WTC11 (cell line): ENCODE measurements around the gene OVCA2. TPM values are rescaled to one million over a fixed set of nuclear protein-coding genes. Genes with fewer than 3 reads are reported as not detected.

Experiments used
- ATAC-seq: fragments of 200-7000 bp; cut with Tn5 transposase; 2 replicates; pipeline ENCODE4 v1.10.0; 2021; ENCODE audit warnings: mild to moderate bottlenecking, moderate library complexity
- CTCF ChIA-PET: fragments of 300-600 bp; sonication (Branson Sonifier 250); formaldehyde crosslinking; loops from one replicate; lab custom pipeline; 2021; ENCODE audit warnings: antibody characterized with exemption; lab: Charles Lee
- POLR2A ChIA-PET: fragments of 350-600 bp; sonication (Branson Sonifier 250); formaldehyde crosslinking; loops from one replicate; lab custom pipeline; 2021; ENCODE audit warnings: antibody characterized with exemption; lab: Charles Lee
- DNase-seq: peaks from one replicate; pipeline ENCODE4 v3.0.0; 2021; ENCODE audit warnings: low spot score
- H3K27ac Mint-ChIP-seq: 2 replicates; pipeline ENCODE4 v1.8.0; 2021; ENCODE audit warnings: mixed read lengths
- H3K27me3 Mint-ChIP-seq: 2 replicates; pipeline ENCODE4 v1.8.0; 2021; ENCODE audit warnings: low read depth, mild to moderate bottlenecking, moderate library complexity, mixed read lengths
- H3K36me3 Mint-ChIP-seq: 2 replicates; pipeline ENCODE4 v1.8.0; 2021; ENCODE audit warnings: mixed read lengths
- H3K4me1 Mint-ChIP-seq: 2 replicates; pipeline ENCODE4 v1.8.0; 2022; ENCODE audit warnings: mixed read lengths
- H3K4me3 Mint-ChIP-seq: 2 replicates; pipeline ENCODE4 v1.8.0; 2021; ENCODE audit warnings: mild to moderate bottlenecking, moderate library complexity, mixed read lengths
- H3K9me3 Mint-ChIP-seq: 2 replicates; pipeline ENCODE4 v1.8.0; 2021; ENCODE audit warnings: mixed read lengths
- ATF1 ChIP-seq: sonication (generic); formaldehyde crosslinking; IDR thresholded peaks from 2 replicates; pipeline ENCODE4 v1.8.1; 2023; ENCODE audit warnings: mild to moderate bottlenecking, moderate library complexity, missing genetic modification reagents
- IRF2 ChIP-seq: sonication (generic); formaldehyde crosslinking; IDR thresholded peaks from 2 replicates; pipeline ENCODE4 v1.8.0; 2022; ENCODE audit warnings: low read depth, missing genetic modification reagents, borderline replicate concordance
- JUN ChIP-seq: sonication (generic); formaldehyde crosslinking; IDR thresholded peaks from 2 replicates; pipeline ENCODE4 v1.8.0; 2023; ENCODE audit warnings: mild to moderate bottlenecking, missing genetic modification reagents
- NFYB ChIP-seq: sonication (generic); formaldehyde crosslinking; conservative IDR thresholded peaks from 2 replicates; pipeline ENCODE4 v1.8.0; 2022; ENCODE audit warnings: low read depth, missing genetic modification reagents
- NR1H2 ChIP-seq: sonication (generic); formaldehyde crosslinking; IDR thresholded peaks from 2 replicates; pipeline ENCODE4 v1.9.0; 2021; ENCODE audit warnings: mild to moderate bottlenecking, moderate library complexity, missing genetic modification reagents
- NR2C2 ChIP-seq: sonication (generic); formaldehyde crosslinking; IDR thresholded peaks from 2 replicates; pipeline ENCODE4 v1.8.0; 2022; ENCODE audit warnings: mild to moderate bottlenecking, missing genetic modification reagents
- SOX15 ChIP-seq: fragments of 250-450 bp; sonication (Bioruptor Pico); IDR thresholded peaks from 2 replicates; pipeline ENCODE4 v1.9.0; 2021; ENCODE audit warnings: mild to moderate bottlenecking
- TEAD4 ChIP-seq: sonication (generic); formaldehyde crosslinking; IDR thresholded peaks from 2 replicates; pipeline ENCODE4 v1.8.0; 2022; ENCODE audit warnings: mild to moderate bottlenecking, missing genetic modification reagents
- ZNF219 ChIP-seq: sonication (generic); formaldehyde crosslinking; IDR thresholded peaks from 2 replicates; pipeline ENCODE4 v1.8.0; 2023; ENCODE audit warnings: missing genetic modification reagents, mild to moderate bottlenecking, borderline replicate concordance
- ZNF263 ChIP-seq: sonication (generic); formaldehyde crosslinking; IDR thresholded peaks from 2 replicates; pipeline ENCODE4 v1.8.1; 2022; ENCODE audit warnings: low read depth, mild to moderate bottlenecking, moderate library complexity, missing genetic modification reagents
- ZNF396 ChIP-seq: fragments of 250-450 bp; sonication (Bioruptor Pico); IDR thresholded peaks from 2 replicates; pipeline ENCODE4 v1.8.0; 2021; ENCODE audit warnings: mild to moderate bottlenecking, moderate library complexity, borderline replicate concordance
- total RNA-seq: library from RNA; stranded (reverse); gene quantifications from 3 replicates; pipeline ENCODE4 v1.2.3, GENCODE V29; 2021
- TF ChIP-seq, protein P1 (sequence below): sonication (generic); formaldehyde crosslinking; IDR thresholded peaks from 2 replicates; pipeline ENCODE4 v1.8.1; 2022; ENCODE audit warnings: low read depth, missing genetic modification reagents, borderline replicate concordance
- TF ChIP-seq, protein P2 (sequence below): sonication (generic); formaldehyde crosslinking; IDR thresholded peaks from 2 replicates; pipeline ENCODE4 v1.8.1; 2022; ENCODE audit warnings: low read depth, mild to moderate bottlenecking, moderate library complexity, missing genetic modification reagents, borderline replicate concordance
- TF ChIP-seq, protein P3 (sequence below): fragments of 250-450 bp; sonication (Bioruptor Pico); IDR thresholded peaks from 2 replicates; pipeline ENCODE4 v2.1.2; 2022; ENCODE audit warnings: mild to moderate bottlenecking, moderate library complexity
- TF ChIP-seq, protein P4 (sequence below): sonication (generic); formaldehyde crosslinking; IDR thresholded peaks from 2 replicates; pipeline ENCODE4 v1.8.1; 2023; ENCODE audit warnings: mild to moderate bottlenecking, missing genetic modification reagents
- TF ChIP-seq, protein P5 (sequence below): sonication (generic); formaldehyde crosslinking; IDR thresholded peaks from 2 replicates; pipeline ENCODE4 v1.8.0; 2023; ENCODE audit warnings: mild to moderate bottlenecking, missing genetic modification reagents
- TF ChIP-seq, protein P6 (sequence below): sonication (generic); formaldehyde crosslinking; IDR thresholded peaks from 2 replicates; pipeline ENCODE4 v1.8.1; 2023; ENCODE audit warnings: mild to moderate bottlenecking, missing genetic modification reagents
- TF ChIP-seq, protein P7 (sequence below): fragments of 250-450 bp; sonication (Bioruptor Pico); IDR thresholded peaks from 2 replicates; pipeline ENCODE4 v1.9.0; 2021; ENCODE audit warnings: moderate library complexity, mild to moderate bottlenecking, inconsistent platforms, borderline replicate concordance
- TF ChIP-seq, protein P8 (sequence below): sonication (generic); formaldehyde crosslinking; IDR thresholded peaks from 2 replicates; pipeline ENCODE4 v1.8.1; 2022; ENCODE audit warnings: mild to moderate bottlenecking, moderate library complexity, missing genetic modification reagents

Gene OVCA2
- total RNA-seq, 1 experiment from 2014 or later: 23.5 TPM

DNA sequence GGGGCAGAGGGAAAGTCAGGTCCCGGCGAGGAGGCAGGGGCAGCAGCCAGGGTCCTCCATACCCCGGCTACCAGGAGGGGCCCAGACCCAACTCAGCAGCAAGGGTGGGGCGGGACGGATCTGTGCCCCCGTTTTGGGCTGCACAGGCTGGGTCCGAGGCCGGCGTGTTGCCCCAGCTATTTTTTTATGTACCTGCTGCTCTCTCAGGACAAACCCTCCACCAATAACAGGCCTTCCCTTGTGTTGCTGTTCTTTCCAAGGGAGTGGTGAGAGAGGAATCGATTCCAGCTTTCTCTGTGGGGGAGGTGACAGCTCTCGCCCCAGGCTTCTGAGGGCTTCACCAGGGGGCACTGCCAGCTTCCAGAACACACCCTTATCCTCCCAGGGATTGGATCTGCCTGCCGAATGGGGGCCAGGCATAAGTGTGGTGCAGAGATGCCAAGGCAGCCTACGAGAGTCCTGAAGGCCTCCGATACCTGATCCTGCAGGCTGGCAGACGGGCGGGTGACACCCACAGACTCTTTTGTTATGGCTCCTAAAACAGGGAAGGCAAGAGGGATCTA lies 39.0 kb upstream of the OVCA2 start:
- CTCF ChIA-PET: no interaction called here
- POLR2A ChIA-PET: no interaction called here
- H3K27ac Mint-ChIP-seq: no peak overlapping the region
- H3K27me3 Mint-ChIP-seq: peaks cover 15% of the 10 kb centered on the region
- no peak overlapping the region for H3K4me3 Mint-ChIP-seq
- peaks cover 11% of the 10 kb centered on the region for H3K4me1 Mint-ChIP-seq
- H3K9me3 Mint-ChIP-seq: no peaks in the 10 kb centered on the region
- H3K36me3 Mint-ChIP-seq: no peaks in the 10 kb centered on the region
- DNase-seq: no peak
- TF ChIP-seq NR1H2 (CRISPR knock-in tag): no peak
- no peak for TF ChIP-seq ZNF219 (CRISPR knock-in tag)
- no peak for TF ChIP-seq NR2C2 (CRISPR knock-in tag)
- no peak for TF ChIP-seq ATF1 (CRISPR knock-in tag)
- TF ChIP-seq IRF2 (CRISPR knock-in tag): no peak
- no peak for TF ChIP-seq ZNF263 (CRISPR knock-in tag)
- TF ChIP-seq, protein P1, sequence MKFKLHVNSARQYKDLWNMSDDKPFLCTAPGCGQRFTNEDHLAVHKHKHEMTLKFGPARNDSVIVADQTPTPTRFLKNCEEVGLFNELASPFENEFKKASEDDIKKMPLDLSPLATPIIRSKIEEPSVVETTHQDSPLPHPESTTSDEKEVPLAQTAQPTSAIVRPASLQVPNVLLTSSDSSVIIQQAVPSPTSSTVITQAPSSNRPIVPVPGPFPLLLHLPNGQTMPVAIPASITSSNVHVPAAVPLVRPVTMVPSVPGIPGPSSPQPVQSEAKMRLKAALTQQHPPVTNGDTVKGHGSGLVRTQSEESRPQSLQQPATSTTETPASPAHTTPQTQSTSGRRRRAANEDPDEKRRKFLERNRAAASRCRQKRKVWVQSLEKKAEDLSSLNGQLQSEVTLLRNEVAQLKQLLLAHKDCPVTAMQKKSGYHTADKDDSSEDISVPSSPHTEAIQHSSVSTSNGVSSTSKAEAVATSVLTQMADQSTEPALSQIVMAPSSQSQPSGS (CRISPR knock-in tag): no peak
- TF ChIP-seq JUN: no peak
- TF ChIP-seq TEAD4 (CRISPR knock-in tag): no peak
- TF ChIP-seq, protein P2, sequence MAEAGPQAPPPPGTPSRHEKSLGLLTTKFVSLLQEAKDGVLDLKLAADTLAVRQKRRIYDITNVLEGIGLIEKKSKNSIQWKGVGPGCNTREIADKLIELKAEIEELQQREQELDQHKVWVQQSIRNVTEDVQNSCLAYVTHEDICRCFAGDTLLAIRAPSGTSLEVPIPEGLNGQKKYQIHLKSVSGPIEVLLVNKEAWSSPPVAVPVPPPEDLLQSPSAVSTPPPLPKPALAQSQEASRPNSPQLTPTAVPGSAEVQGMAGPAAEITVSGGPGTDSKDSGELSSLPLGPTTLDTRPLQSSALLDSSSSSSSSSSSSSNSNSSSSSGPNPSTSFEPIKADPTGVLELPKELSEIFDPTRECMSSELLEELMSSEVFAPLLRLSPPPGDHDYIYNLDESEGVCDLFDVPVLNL: no peak
- ATAC-seq: no peak

DNA sequence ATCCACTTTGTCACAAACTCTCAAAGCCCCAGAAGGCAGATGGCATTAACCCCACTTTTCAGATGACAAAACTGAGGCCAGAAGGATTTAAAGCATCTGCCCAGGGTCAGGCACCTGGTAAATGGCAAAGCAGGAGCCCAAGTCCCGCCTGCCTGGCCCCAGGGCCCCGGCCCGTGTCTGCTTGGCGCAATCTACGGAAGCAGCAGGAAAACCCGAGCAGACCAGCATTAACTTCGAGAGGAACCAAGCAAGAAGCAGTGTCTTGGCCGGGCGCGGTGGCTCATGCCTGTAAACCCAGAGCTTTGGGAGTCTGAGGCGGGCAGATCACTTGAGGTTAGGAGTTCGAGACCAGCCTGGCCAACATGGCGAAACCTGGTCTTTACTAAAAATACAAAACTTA lies 38.3 kb upstream of the OVCA2 start:
- DNase-seq (no peak), ATAC-seq (no peak)
- Mint-ChIP-seq H3K4me1 (peaks cover 11% of the 10 kb centered on the region), H3K36me3 (no peaks in the 10 kb centered on the region), H3K27ac (no peak overlapping the region), H3K27me3 (peaks cover 15% of the 10 kb centered on the region), H3K4me3 (no peak overlapping the region), H3K9me3 (no peaks in the 10 kb centered on the region)
- POLR2A ChIA-PET: no interaction called here
- TF ChIP-seq, protein P3, sequence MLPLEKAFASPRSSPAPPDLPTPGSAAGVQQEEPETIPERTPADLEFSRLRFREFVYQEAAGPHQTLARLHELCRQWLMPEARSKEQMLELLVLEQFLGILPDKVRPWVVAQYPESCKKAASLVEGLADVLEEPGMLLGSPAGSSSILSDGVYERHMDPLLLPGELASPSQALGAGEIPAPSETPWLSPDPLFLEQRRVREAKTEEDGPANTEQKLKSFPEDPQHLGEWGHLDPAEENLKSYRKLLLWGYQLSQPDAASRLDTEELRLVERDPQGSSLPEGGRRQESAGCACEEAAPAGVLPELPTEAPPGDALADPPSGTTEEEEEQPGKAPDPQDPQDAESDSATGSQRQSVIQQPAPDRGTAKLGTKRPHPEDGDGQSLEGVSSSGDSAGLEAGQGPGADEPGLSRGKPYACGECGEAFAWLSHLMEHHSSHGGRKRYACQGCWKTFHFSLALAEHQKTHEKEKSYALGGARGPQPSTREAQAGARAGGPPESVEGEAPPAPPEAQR (CRISPR knock-in tag): no peak
- CTCF ChIA-PET: interaction anchor here (0.6 kb wide), 1 partner anchor 228 kb away, joined by 3 read pairs; no protein-coding TSS in a partner anchor

DNA sequence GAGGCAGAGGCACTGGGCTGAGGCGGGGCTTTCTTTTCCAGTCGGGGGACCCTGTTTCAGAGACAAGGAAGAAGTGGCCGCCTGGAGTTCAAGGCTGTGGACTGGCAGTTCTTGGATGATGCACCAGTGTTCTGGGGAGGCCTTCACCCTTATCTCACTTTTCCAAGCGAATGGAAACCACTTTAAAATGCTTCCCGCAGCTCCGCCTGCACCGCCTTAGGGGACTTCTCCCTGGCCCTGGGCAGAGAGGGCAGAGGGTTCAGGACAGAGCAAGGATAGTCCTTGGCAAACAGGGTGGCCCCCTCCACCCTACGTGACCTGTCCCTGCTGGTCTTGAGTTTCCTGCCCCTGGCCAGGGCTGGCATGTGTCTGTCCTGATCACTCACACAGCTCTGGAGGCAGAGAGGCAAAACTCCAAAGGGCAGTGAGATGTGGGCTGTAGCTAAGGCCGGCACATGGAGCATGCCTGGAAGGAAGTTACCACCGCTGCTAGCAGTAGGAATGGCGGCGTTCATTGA lies 37.3 kb upstream of the OVCA2 start:
- POLR2A ChIA-PET: no interaction called here
- no peak for ATAC-seq
- TF ChIP-seq, protein P4, sequence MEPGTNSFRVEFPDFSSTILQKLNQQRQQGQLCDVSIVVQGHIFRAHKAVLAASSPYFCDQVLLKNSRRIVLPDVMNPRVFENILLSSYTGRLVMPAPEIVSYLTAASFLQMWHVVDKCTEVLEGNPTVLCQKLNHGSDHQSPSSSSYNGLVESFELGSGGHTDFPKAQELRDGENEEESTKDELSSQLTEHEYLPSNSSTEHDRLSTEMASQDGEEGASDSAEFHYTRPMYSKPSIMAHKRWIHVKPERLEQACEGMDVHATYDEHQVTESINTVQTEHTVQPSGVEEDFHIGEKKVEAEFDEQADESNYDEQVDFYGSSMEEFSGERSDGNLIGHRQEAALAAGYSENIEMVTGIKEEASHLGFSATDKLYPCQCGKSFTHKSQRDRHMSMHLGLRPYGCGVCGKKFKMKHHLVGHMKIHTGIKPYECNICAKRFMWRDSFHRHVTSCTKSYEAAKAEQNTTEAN (CRISPR knock-in tag): no peak
- TF ChIP-seq NFYB: no peak
- TF ChIP-seq ZNF263 (CRISPR knock-in tag): no peak
- TF ChIP-seq, protein P5, sequence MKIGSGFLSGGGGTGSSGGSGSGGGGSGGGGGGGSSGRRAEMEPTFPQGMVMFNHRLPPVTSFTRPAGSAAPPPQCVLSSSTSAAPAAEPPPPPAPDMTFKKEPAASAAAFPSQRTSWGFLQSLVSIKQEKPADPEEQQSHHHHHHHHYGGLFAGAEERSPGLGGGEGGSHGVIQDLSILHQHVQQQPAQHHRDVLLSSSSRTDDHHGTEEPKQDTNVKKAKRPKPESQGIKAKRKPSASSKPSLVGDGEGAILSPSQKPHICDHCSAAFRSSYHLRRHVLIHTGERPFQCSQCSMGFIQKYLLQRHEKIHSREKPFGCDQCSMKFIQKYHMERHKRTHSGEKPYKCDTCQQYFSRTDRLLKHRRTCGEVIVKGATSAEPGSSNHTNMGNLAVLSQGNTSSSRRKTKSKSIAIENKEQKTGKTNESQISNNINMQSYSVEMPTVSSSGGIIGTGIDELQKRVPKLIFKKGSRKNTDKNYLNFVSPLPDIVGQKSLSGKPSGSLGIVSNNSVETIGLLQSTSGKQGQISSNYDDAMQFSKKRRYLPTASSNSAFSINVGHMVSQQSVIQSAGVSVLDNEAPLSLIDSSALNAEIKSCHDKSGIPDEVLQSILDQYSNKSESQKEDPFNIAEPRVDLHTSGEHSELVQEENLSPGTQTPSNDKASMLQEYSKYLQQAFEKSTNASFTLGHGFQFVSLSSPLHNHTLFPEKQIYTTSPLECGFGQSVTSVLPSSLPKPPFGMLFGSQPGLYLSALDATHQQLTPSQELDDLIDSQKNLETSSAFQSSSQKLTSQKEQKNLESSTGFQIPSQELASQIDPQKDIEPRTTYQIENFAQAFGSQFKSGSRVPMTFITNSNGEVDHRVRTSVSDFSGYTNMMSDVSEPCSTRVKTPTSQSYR (CRISPR knock-in tag): no peak
- TF ChIP-seq, protein P6, sequence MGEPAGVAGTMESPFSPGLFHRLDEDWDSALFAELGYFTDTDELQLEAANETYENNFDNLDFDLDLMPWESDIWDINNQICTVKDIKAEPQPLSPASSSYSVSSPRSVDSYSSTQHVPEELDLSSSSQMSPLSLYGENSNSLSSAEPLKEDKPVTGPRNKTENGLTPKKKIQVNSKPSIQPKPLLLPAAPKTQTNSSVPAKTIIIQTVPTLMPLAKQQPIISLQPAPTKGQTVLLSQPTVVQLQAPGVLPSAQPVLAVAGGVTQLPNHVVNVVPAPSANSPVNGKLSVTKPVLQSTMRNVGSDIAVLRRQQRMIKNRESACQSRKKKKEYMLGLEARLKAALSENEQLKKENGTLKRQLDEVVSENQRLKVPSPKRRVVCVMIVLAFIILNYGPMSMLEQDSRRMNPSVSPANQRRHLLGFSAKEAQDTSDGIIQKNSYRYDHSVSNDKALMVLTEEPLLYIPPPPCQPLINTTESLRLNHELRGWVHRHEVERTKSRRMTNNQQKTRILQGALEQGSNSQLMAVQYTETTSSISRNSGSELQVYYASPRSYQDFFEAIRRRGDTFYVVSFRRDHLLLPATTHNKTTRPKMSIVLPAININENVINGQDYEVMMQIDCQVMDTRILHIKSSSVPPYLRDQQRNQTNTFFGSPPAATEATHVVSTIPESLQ (CRISPR knock-in tag): no peak
- no peak for TF ChIP-seq ZNF396 (CRISPR knock-in tag)
- TF ChIP-seq, protein P7, sequence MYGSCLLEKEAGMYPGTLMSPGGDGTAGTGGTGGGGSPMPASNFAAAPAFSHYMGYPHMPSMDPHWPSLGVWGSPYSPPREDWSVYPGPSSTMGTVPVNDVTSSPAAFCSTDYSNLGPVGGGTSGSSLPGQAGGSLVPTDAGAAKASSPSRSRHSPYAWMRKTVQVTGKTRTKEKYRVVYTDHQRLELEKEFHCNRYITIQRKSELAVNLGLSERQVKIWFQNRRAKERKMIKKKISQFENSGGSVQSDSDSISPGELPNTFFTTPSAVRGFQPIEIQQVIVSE (CRISPR knock-in tag): no peak
- no peak for TF ChIP-seq SOX15 (CRISPR knock-in tag)
- TF ChIP-seq, protein P8, sequence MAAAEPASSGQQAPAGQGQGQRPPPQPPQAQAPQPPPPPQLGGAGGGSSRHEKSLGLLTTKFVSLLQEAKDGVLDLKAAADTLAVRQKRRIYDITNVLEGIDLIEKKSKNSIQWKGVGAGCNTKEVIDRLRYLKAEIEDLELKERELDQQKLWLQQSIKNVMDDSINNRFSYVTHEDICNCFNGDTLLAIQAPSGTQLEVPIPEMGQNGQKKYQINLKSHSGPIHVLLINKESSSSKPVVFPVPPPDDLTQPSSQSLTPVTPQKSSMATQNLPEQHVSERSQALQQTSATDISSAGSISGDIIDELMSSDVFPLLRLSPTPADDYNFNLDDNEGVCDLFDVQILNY: no peak

More for the DNA sequence above, 37.3 kb upstream of the OVCA2 start:
- no peak for DNase-seq
- Mint-ChIP-seq H3K27ac (no peak overlapping the region), H3K4me1 (peaks cover 6% of the 10 kb centered on the region), H3K36me3 (no peaks in the 10 kb centered on the region), H3K9me3 (no peaks in the 10 kb centered on the region), H3K4me3 (no peak overlapping the region), H3K27me3 (peaks cover 7% of the 10 kb centered on the region)
- CTCF ChIA-PET: interaction anchor here (0.7 kb wide), 1 partner anchor 21 kb away, joined by 3 read pairs; the partner anchor contains the start of gene RTN4RL1
